Uterus (tissue), 2 donors: Measurements from ENCODE around the gene MEGF8.
"Not testable (repeated sequence)": the region's sequence is repeated elsewhere in the genome, so short reads cannot be mapped to it uniquely, and the experiment has no call there.

Source experiments
- CTCF ChIP-seq, 4 experiments: fragments of 200-600 bp in 2 of 4; fragments of 450-650 bp in 2 of 4; sonication (generic) in 2 of 4; IDR thresholded peaks; one replicate each; pipeline ENCODE4 v1.5.1; 2016 to 2019; ENCODE audit warnings: antibody characterized with exemption in 4 of 4, mild to moderate bottlenecking in 2 of 4, moderate library complexity in 1 of 4
- POLR2A ChIP-seq, 2 donors: fragments of 450-650 bp; IDR thresholded peaks; one replicate each; pipeline ENCODE4 v1.6.1; 2016; ENCODE audit warnings: antibody characterized with exemption in 2 of 2, mild to moderate bottlenecking in 1 of 2, moderate library complexity in 1 of 2

- not testable (repeated sequence) for TF ChIP-seq CTCF, POLR2A (IDR thresholded peaks at IDR 0.05)
These were observed 14.5 kb downstream of the MEGF8 start for GRCh38 chr19:42339922-42340321.
